WTC11 (cell line): Measurements from ENCODE around the gene S1PR3. TPM values are rescaled to one million over a fixed set of nuclear protein-coding genes. Genes with fewer than 3 reads are reported as not detected.

Source experiments
- ATAC-seq: fragments of 200-7000 bp; cut with Tn5 transposase; 2 replicates; pipeline ENCODE4 v1.10.0; 2021; ENCODE audit warnings: mild to moderate bottlenecking, moderate library complexity
- CTCF ChIA-PET: fragments of 300-600 bp; sonication (Branson Sonifier 250); formaldehyde crosslinking; loops from one replicate; lab custom pipeline; 2021; ENCODE audit warnings: antibody characterized with exemption; lab: Charles Lee
- POLR2A ChIA-PET: fragments of 350-600 bp; sonication (Branson Sonifier 250); formaldehyde crosslinking; loops from one replicate; lab custom pipeline; 2021; ENCODE audit warnings: antibody characterized with exemption; lab: Charles Lee
- DNase-seq: peaks from one replicate; pipeline ENCODE4 v3.0.0; 2021; ENCODE audit warnings: low spot score
- H3K27ac Mint-ChIP-seq: 2 replicates; pipeline ENCODE4 v1.8.0; 2021; ENCODE audit warnings: mixed read lengths
- H3K27me3 Mint-ChIP-seq: 2 replicates; pipeline ENCODE4 v1.8.0; 2021; ENCODE audit warnings: low read depth, mild to moderate bottlenecking, moderate library complexity, mixed read lengths
- H3K36me3 Mint-ChIP-seq: 2 replicates; pipeline ENCODE4 v1.8.0; 2021; ENCODE audit warnings: mixed read lengths
- H3K4me1 Mint-ChIP-seq: 2 replicates; pipeline ENCODE4 v1.8.0; 2022; ENCODE audit warnings: mixed read lengths
- H3K4me3 Mint-ChIP-seq: 2 replicates; pipeline ENCODE4 v1.8.0; 2021; ENCODE audit warnings: mild to moderate bottlenecking, moderate library complexity, mixed read lengths
- H3K9me3 Mint-ChIP-seq: 2 replicates; pipeline ENCODE4 v1.8.0; 2021; ENCODE audit warnings: mixed read lengths
- EMX1 ChIP-seq: fragments of 250-450 bp; sonication (Bioruptor Pico); IDR thresholded peaks from 2 replicates; pipeline ENCODE4 v1.8.0; 2021; ENCODE audit warnings: mild to moderate bottlenecking
- ETV6 ChIP-seq: sonication (generic); formaldehyde crosslinking; IDR thresholded peaks from 2 replicates; pipeline ENCODE4 v1.8.1; 2022; ENCODE audit warnings: mild to moderate bottlenecking, missing genetic modification reagents
- GRHL2 ChIP-seq: fragments of 250-450 bp; sonication (Bioruptor Pico); IDR thresholded peaks from 2 replicates; pipeline ENCODE4 v1.8.0; 2022; ENCODE audit warnings: mild to moderate bottlenecking, moderate library complexity; ENCODE audit not compliant: insufficient replicate concordance, severe bottlenecking
- GTF2I ChIP-seq: fragments of 250-450 bp; sonication (Bioruptor Pico); conservative IDR thresholded peaks from 2 replicates; pipeline ENCODE4 v1.4.0; 2021; ENCODE audit warnings: mild to moderate bottlenecking
- MXD4 ChIP-seq: fragments of 250-450 bp; sonication (Bioruptor Pico); IDR thresholded peaks from 2 replicates; pipeline ENCODE4 v1.8.0; 2021; ENCODE audit warnings: mild to moderate bottlenecking, moderate library complexity, borderline replicate concordance
- NFE2L1 ChIP-seq: sonication (generic); formaldehyde crosslinking; IDR thresholded peaks from 2 replicates; pipeline ENCODE4 v1.8.1; 2023; ENCODE audit warnings: missing genetic modification reagents
- NR1H2 ChIP-seq: sonication (generic); formaldehyde crosslinking; IDR thresholded peaks from 2 replicates; pipeline ENCODE4 v1.9.0; 2021; ENCODE audit warnings: mild to moderate bottlenecking, moderate library complexity, missing genetic modification reagents
- SMAD4 ChIP-seq: sonication (generic); formaldehyde crosslinking; IDR thresholded peaks from 2 replicates; pipeline ENCODE4 v1.8.0; 2022; ENCODE audit warnings: mild to moderate bottlenecking, missing genetic modification reagents
- TEAD4 ChIP-seq: sonication (generic); formaldehyde crosslinking; IDR thresholded peaks from 2 replicates; pipeline ENCODE4 v1.8.0; 2022; ENCODE audit warnings: mild to moderate bottlenecking, missing genetic modification reagents
- ZNF219 ChIP-seq: sonication (generic); formaldehyde crosslinking; IDR thresholded peaks from 2 replicates; pipeline ENCODE4 v1.8.0; 2023; ENCODE audit warnings: missing genetic modification reagents, mild to moderate bottlenecking, borderline replicate concordance
- ZNF263 ChIP-seq: sonication (generic); formaldehyde crosslinking; IDR thresholded peaks from 2 replicates; pipeline ENCODE4 v1.8.1; 2022; ENCODE audit warnings: low read depth, mild to moderate bottlenecking, moderate library complexity, missing genetic modification reagents
- ZNF317 ChIP-seq: sonication (generic); formaldehyde crosslinking; IDR thresholded peaks from 2 replicates; pipeline ENCODE4 v1.8.1; 2023; ENCODE audit warnings: low read depth, mild to moderate bottlenecking, moderate library complexity, missing genetic modification reagents, borderline replicate concordance
- ZNF416 ChIP-seq: fragments of 250-450 bp; sonication (Bioruptor Pico); IDR thresholded peaks from 2 replicates; pipeline ENCODE4 v1.9.0; 2021; ENCODE audit warnings: mild to moderate bottlenecking, inconsistent platforms
- total RNA-seq: library from RNA; stranded (reverse); gene quantifications from 3 replicates; pipeline ENCODE4 v1.2.3, GENCODE V29; 2021
- TF ChIP-seq, protein P1 (sequence below): fragments of 250-450 bp; sonication (Bioruptor Pico); IDR thresholded peaks from 2 replicates; pipeline ENCODE4 v1.9.0; 2021; ENCODE audit warnings: mild to moderate bottlenecking
- TF ChIP-seq, protein P2 (sequence below): fragments of 250-450 bp; sonication (Bioruptor Pico); IDR thresholded peaks from 2 replicates; pipeline ENCODE4 v1.9.0; 2021; ENCODE audit warnings: mild to moderate bottlenecking
- TF ChIP-seq, protein P3 (sequence below): sonication (generic); formaldehyde crosslinking; IDR thresholded peaks from 2 replicates; pipeline ENCODE4 v1.8.0; 2022; ENCODE audit warnings: mild to moderate bottlenecking, missing genetic modification reagents
- TF ChIP-seq, protein P4 (sequence below): sonication (generic); formaldehyde crosslinking; IDR thresholded peaks from 2 replicates; pipeline ENCODE4 v1.8.1; 2022; ENCODE audit warnings: low read depth, mild to moderate bottlenecking, moderate library complexity, missing genetic modification reagents, borderline replicate concordance
- TF ChIP-seq, protein P5 (sequence below): sonication (generic); formaldehyde crosslinking; IDR thresholded peaks from 2 replicates; pipeline ENCODE4 v1.8.0; 2023; ENCODE audit warnings: missing genetic modification reagents
- TF ChIP-seq, protein P6 (sequence below): sonication (generic); formaldehyde crosslinking; IDR thresholded peaks from 2 replicates; pipeline ENCODE4 v1.8.1; 2023; ENCODE audit warnings: mild to moderate bottlenecking, missing genetic modification reagents
- TF ChIP-seq, protein P7 (sequence below): fragments of 250-450 bp; sonication (Bioruptor Pico); IDR thresholded peaks from 2 replicates; pipeline ENCODE4 v2.1.2; 2022; ENCODE audit warnings: mild to moderate bottlenecking, moderate library complexity

Gene S1PR3
- total RNA-seq, 1 experiment from 2014 or later, result 7.1 TPM

DNA sequence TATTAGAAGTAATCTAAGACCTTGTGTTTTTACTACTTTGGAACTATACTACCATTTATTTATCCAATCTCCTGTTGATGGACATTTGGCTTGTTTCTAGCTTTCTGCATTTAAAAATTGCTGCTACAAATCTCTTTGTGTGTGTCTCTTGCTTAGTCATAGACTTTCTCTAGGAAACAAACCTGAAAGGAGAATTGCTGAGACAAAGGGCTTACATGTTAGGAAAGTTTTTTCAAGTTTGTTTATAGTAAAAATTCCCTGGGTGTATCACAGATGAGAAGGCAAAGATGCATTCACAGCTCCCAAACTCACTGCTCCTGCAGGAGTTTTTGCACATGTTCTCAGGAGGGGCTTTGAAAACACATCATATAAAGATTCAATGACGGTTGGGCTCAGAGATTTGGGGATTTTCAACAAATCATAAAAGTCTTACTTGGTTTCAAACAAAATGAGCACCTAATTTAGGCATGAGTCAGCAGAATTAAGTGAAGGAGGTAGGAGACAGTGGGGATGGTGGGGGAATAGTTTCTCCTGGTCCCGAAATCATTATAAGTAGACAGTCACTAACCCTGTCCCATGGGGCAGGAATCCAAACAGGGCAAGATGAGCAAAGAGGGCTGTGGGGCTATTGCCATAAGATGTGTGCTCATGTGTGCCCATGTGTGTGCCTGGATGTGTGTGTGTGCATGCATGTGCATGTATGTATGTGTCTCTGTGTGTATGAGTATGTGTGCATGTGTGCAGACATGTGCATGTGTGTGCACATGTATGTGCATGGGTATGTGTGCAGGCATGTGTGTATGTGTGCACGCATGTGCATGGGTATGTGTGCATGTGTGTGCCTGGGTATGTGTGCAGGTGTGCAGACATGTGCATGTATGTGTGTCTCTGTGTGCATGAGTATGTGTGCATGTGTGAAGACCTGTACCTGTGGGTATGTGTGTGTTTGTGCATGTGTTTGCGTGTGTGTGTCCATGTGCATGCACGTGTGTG, 43.4 kb upstream of the S1PR3 start:
- ATAC-seq (no peak), DNase-seq (no peak)
- TF ChIP-seq, protein P1, sequence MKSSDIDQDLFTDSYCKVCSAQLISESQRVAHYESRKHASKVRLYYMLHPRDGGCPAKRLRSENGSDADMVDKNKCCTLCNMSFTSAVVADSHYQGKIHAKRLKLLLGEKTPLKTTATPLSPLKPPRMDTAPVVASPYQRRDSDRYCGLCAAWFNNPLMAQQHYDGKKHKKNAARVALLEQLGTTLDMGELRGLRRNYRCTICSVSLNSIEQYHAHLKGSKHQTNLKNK (CRISPR knock-in tag), result no peak
- no peak for TF ChIP-seq GTF2I (CRISPR knock-in tag)
- TF ChIP-seq GRHL2 (CRISPR knock-in tag), result no peak
- TF ChIP-seq ZNF317 (CRISPR knock-in tag), result no peak
- TF ChIP-seq NR1H2, result no peak
- no peak for TF ChIP-seq ZNF219 (CRISPR knock-in tag)
- no peak for TF ChIP-seq TEAD4 (CRISPR knock-in tag)
- TF ChIP-seq, protein P2, sequence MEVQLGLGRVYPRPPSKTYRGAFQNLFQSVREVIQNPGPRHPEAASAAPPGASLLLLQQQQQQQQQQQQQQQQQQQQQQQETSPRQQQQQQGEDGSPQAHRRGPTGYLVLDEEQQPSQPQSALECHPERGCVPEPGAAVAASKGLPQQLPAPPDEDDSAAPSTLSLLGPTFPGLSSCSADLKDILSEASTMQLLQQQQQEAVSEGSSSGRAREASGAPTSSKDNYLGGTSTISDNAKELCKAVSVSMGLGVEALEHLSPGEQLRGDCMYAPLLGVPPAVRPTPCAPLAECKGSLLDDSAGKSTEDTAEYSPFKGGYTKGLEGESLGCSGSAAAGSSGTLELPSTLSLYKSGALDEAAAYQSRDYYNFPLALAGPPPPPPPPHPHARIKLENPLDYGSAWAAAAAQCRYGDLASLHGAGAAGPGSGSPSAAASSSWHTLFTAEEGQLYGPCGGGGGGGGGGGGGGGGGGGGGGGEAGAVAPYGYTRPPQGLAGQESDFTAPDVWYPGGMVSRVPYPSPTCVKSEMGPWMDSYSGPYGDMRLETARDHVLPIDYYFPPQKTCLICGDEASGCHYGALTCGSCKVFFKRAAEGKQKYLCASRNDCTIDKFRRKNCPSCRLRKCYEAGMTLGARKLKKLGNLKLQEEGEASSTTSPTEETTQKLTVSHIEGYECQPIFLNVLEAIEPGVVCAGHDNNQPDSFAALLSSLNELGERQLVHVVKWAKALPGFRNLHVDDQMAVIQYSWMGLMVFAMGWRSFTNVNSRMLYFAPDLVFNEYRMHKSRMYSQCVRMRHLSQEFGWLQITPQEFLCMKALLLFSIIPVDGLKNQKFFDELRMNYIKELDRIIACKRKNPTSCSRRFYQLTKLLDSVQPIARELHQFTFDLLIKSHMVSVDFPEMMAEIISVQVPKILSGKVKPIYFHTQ (CRISPR knock-in tag), result no peak
- TF ChIP-seq ZNF416 (CRISPR knock-in tag), result no peak
- no peak for TF ChIP-seq ETV6
- TF ChIP-seq SMAD4, result no peak
- H3K4me3 Mint-ChIP-seq, result no peak overlapping the region
- H3K27ac Mint-ChIP-seq, result no peak overlapping the region; the same call in 1 of the 2 replicates
- ChIA-PET POLR2A (no interaction called here), CTCF (no interaction called here)
- peaks cover 8% of the 10 kb centered on the region for H3K9me3 Mint-ChIP-seq
- no peaks in the 10 kb centered on the region for H3K27me3 Mint-ChIP-seq
- H3K4me1 Mint-ChIP-seq, result peaks cover 13% of the 10 kb centered on the region
- no peaks in the 10 kb centered on the region; the same call in 1 of the 2 replicates for H3K36me3 Mint-ChIP-seq

DNA sequence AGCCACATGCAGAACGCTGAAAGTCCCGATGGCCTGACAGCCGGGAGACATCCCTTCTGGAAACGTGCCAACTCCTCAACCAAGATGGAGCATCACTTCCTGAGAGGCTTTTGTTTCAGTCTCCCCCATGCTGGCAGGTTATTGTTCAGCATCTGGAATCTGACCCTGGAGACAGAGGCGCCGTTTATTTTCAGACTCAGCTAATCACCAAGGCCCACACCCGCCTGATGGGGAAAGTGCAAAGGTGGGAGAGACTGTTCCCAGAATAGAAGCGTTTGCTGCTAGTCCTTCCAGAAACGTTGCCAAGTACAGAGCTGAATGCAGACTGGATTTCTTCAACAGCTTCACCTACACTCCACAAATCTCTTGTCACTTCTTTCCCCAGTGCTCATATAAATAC, 41.8 kb upstream of the S1PR3 start:
- Mint-ChIP-seq H3K4me3 (no peak overlapping the region), H3K27ac (no peak overlapping the region), H3K4me1 (peaks cover 13% of the 10 kb centered on the region), H3K9me3 (peaks cover 9% of the 10 kb centered on the region), H3K27me3 (no peaks in the 10 kb centered on the region), H3K36me3 (no peaks in the 10 kb centered on the region)
- ChIA-PET CTCF (no interaction called here), POLR2A (no interaction called here)
- TF ChIP-seq, protein P3, sequence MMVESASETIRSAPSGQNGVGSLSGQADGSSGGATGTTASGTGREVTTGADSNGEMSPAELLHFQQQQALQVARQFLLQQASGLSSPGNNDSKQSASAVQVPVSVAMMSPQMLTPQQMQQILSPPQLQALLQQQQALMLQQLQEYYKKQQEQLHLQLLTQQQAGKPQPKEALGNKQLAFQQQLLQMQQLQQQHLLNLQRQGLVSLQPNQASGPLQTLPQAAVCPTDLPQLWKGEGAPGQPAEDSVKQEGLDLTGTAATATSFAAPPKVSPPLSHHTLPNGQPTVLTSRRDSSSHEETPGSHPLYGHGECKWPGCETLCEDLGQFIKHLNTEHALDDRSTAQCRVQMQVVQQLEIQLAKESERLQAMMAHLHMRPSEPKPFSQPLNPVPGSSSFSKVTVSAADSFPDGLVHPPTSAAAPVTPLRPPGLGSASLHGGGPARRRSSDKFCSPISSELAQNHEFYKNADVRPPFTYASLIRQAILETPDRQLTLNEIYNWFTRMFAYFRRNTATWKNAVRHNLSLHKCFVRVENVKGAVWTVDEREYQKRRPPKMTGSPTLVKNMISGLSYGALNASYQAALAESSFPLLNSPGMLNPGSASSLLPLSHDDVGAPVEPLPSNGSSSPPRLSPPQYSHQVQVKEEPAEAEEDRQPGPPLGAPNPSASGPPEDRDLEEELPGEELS (CRISPR knock-in tag), result no peak
- TF ChIP-seq, protein P4, sequence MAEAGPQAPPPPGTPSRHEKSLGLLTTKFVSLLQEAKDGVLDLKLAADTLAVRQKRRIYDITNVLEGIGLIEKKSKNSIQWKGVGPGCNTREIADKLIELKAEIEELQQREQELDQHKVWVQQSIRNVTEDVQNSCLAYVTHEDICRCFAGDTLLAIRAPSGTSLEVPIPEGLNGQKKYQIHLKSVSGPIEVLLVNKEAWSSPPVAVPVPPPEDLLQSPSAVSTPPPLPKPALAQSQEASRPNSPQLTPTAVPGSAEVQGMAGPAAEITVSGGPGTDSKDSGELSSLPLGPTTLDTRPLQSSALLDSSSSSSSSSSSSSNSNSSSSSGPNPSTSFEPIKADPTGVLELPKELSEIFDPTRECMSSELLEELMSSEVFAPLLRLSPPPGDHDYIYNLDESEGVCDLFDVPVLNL (CRISPR knock-in tag), result no peak
- TF ChIP-seq, protein P5, sequence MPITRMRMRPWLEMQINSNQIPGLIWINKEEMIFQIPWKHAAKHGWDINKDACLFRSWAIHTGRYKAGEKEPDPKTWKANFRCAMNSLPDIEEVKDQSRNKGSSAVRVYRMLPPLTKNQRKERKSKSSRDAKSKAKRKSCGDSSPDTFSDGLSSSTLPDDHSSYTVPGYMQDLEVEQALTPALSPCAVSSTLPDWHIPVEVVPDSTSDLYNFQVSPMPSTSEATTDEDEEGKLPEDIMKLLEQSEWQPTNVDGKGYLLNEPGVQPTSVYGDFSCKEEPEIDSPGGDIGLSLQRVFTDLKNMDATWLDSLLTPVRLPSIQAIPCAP (CRISPR knock-in tag), result no peak
- TF ChIP-seq MXD4 (CRISPR knock-in tag), result no peak
- TF ChIP-seq EMX1 (CRISPR knock-in tag), result no peak
- no peak for TF ChIP-seq ZNF263
- TF ChIP-seq, protein P6, sequence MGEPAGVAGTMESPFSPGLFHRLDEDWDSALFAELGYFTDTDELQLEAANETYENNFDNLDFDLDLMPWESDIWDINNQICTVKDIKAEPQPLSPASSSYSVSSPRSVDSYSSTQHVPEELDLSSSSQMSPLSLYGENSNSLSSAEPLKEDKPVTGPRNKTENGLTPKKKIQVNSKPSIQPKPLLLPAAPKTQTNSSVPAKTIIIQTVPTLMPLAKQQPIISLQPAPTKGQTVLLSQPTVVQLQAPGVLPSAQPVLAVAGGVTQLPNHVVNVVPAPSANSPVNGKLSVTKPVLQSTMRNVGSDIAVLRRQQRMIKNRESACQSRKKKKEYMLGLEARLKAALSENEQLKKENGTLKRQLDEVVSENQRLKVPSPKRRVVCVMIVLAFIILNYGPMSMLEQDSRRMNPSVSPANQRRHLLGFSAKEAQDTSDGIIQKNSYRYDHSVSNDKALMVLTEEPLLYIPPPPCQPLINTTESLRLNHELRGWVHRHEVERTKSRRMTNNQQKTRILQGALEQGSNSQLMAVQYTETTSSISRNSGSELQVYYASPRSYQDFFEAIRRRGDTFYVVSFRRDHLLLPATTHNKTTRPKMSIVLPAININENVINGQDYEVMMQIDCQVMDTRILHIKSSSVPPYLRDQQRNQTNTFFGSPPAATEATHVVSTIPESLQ (CRISPR knock-in tag), result no peak
- TF ChIP-seq, protein P7, sequence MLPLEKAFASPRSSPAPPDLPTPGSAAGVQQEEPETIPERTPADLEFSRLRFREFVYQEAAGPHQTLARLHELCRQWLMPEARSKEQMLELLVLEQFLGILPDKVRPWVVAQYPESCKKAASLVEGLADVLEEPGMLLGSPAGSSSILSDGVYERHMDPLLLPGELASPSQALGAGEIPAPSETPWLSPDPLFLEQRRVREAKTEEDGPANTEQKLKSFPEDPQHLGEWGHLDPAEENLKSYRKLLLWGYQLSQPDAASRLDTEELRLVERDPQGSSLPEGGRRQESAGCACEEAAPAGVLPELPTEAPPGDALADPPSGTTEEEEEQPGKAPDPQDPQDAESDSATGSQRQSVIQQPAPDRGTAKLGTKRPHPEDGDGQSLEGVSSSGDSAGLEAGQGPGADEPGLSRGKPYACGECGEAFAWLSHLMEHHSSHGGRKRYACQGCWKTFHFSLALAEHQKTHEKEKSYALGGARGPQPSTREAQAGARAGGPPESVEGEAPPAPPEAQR, result no peak
- TF ChIP-seq NFE2L1, result no peak
- TF ChIP-seq, protein P1 (CRISPR knock-in tag), result no peak
- DNase-seq, result no peak
- peak; percentile 50 for ATAC-seq
